GM21381 (cell line): Measurements from ENCODE around the gene ELF2.
"Not testable (repeated sequence)": the region's sequence is repeated elsewhere in the genome, so short reads cannot be mapped to it uniquely, and the experiment has no call there.

Experiments used
- ATAC-seq: cut with Tn5 transposase; IDR thresholded peaks from one replicate; pipeline ENCODE4 v1.9.1; 2021; ENCODE audit warnings: mild to moderate bottlenecking, moderate library complexity; ENCODE audit not compliant: unreplicated experiment

ELF2 gene

GRCh38 chr4:139144911-139145551 lies 32.0 kb downstream of the ELF2 start:
- no peak for ATAC-seq

GRCh38 chr4:139144161-139144859 lies 32.7 kb downstream of the ELF2 start:
- no peak for ATAC-seq

- ATAC-seq, result no peak
These were observed 34.0 kb downstream of the ELF2 start for GRCh38 chr4:139142980-139143379.

GRCh38 chr4:139142087-139142486 lies 34.9 kb downstream of the ELF2 start:
- ATAC-seq, result peak; percentile 76

- ATAC-seq, result no peak
These were observed 39.3 kb downstream of the ELF2 start for GRCh38 chr4:139137763-139138162.

- ATAC-seq, result no peak
These were observed 42.6 kb downstream of the ELF2 start for GRCh38 chr4:139134403-139134802.

- no peak for ATAC-seq
These were observed 45.7 kb downstream of the ELF2 start for GRCh38 chr4:139131209-139131870.

GRCh38 chr4:139129206-139129605 lies 47.8 kb downstream of the ELF2 start:
- no peak for ATAC-seq

GRCh38 chr4:139126898-139127297 lies 50.1 kb downstream of the ELF2 start:
- ATAC-seq, result no peak

GRCh38 chr4:139123910-139124309 lies 53.1 kb downstream of the ELF2 start:
- no peak for ATAC-seq

GRCh38 chr4:139118365-139118764 lies 58.7 kb downstream of the ELF2 start:
- no peak for ATAC-seq

- ATAC-seq, result no peak
These were observed 61.8 kb downstream of the ELF2 start for GRCh38 chr4:139115226-139115625.

- ATAC-seq, result not testable (repeated sequence)
These were observed 62.2 kb downstream of the ELF2 start for GRCh38 chr4:139114795-139115194.

GRCh38 chr4:139112650-139113049 lies 64.4 kb downstream of the ELF2 start:
- ATAC-seq, result no peak

- ATAC-seq, result no peak
These were observed 68.4 kb downstream of the ELF2 start for GRCh38 chr4:139108567-139109128.

GRCh38 chr4:139099366-139099982 lies 77.5 kb downstream of the ELF2 start:
- ATAC-seq, result peak; percentile 89

- ATAC-seq, result no peak
These were observed 84.7 kb downstream of the ELF2 start for GRCh38 chr4:139092271-139092670.

GRCh38 chr4:139085141-139085540 lies 91.9 kb downstream of the ELF2 start:
- ATAC-seq, result no peak

- ATAC-seq, result no peak
These were observed 92.3 kb downstream of the ELF2 start for GRCh38 chr4:139084804-139085093.

- peak; percentile 51 for ATAC-seq
These were observed 92.8 kb downstream of the ELF2 start for GRCh38 chr4:139083956-139084803.

GRCh38 chr4:139083607-139083955 lies 93.4 kb downstream of the ELF2 start:
- ATAC-seq, result peak; percentile 31
